Panc1 (cell line): Measurements from ENCODE around the gene PAK3. TPM values are rescaled to one million over a fixed set of nuclear protein-coding genes. Genes with fewer than 3 reads are reported as not detected.

Experiments
- ATAC-seq: fragments of 200-7000 bp; cut with Tn5 transposase; 2 replicates; pipeline ENCODE4 v1.9.1; 2020; ENCODE audit warnings: mild to moderate bottlenecking, moderate library complexity
- BruUV-seq: library from RNA; stranded (reverse); fragments of 400-500 nt; replicated peaks from 2 replicates; lab custom pipeline; 2021; lab: Mats Ljungman, UMichigan
- CTCF ChIA-PET: fragments of 300-600 bp; sonication (Branson Sonifier 250); formaldehyde crosslinking; loops from one replicate; lab custom pipeline; 2022; ENCODE audit warnings: antibody characterized with exemption; lab: Charles Lee
- POLR2A ChIA-PET: fragments of 300-600 bp; sonication (Branson Sonifier 250); formaldehyde crosslinking; loops from one replicate; lab custom pipeline; 2022; ENCODE audit warnings: antibody characterized with exemption; lab: Charles Lee
- DNase-seq: peaks from one replicate; pipeline ENCODE4 v3.0.0-alpha.2; 2010; ENCODE audit warnings: low read depth, low spot score
- H3K27ac ChIP-seq: 2 replicates; pipeline ENCODE4 v1.5.1; 2011; ENCODE audit warnings: mild to moderate bottlenecking, low read length, inconsistent platforms
- H3K27me3 ChIP-seq: fragments of 200-500 bp; sonication (Bioruptor generic); 2 replicates; pipeline ENCODE4 v1.6.0; 2014; ENCODE audit warnings: low read length, inconsistent platforms; ENCODE audit not compliant: control insufficient read depth, insufficient read depth
- H3K36me3 ChIP-seq: fragments of 200-500 bp; sonication (Bioruptor generic); 2 replicates; pipeline ENCODE4 v1.5.1; 2014; ENCODE audit warnings: inconsistent platforms, mild to moderate bottlenecking, low read length, moderate library complexity; ENCODE audit not compliant: control insufficient read depth, insufficient read depth
- H3K4me1 ChIP-seq: 2 replicates; pipeline ENCODE4 v1.5.1; 2011; ENCODE audit warnings: inconsistent platforms, mild to moderate bottlenecking, low read length, moderate library complexity; ENCODE audit not compliant: control insufficient read depth, insufficient read depth
- H3K4me3 ChIP-seq, 2 experiments: 2 replicates each; pipeline ENCODE4 v1.5.1; 2011 to 2012; ENCODE audit warnings: low read depth in 2 of 2, low read length in 2 of 2, mild to moderate bottlenecking in 2 of 2, inconsistent platforms in 1 of 2, moderate library complexity in 1 of 2
- H3K9me3 ChIP-seq: fragments of 200-500 bp; sonication (Bioruptor generic); 2 replicates; pipeline ENCODE4 v1.5.1; 2014; ENCODE audit warnings: low read depth, mild to moderate bottlenecking, inconsistent platforms, low read length, moderate library complexity; ENCODE audit not compliant: control insufficient read depth, insufficient read depth
- POLR2AphosphoS5 ChIP-seq: IDR thresholded peaks from 2 replicates; pipeline ENCODE4 v1.6.1; 2012; ENCODE audit warnings: mild to moderate bottlenecking, low read depth, low read length, moderate library complexity
- SIN3A ChIP-seq: IDR thresholded peaks from 2 replicates; pipeline ENCODE4 v1.6.1; 2012; ENCODE audit warnings: low read depth, mild to moderate bottlenecking, low read length, moderate library complexity, borderline replicate concordance; ENCODE audit not compliant: insufficient read depth
- TCF7L2 ChIP-seq: IDR thresholded peaks from 2 replicates; pipeline ENCODE4 v1.6.1; 2011; ENCODE audit warnings: mild to moderate bottlenecking, low read depth, low read length, inconsistent platforms
- in situ Hi-C: cut with HindIII; loops from 2 replicates; pipeline ENCODE4 v1.10.0; 2016; ENCODE audit warnings: low sequenced_read_pairs, low pct_unique_long_range_greater_than_20kb
- intact Hi-C: fragments of 100-400 bp; cut with micrococcal nuclease; formaldehyde crosslinking; loops from one replicate; pipeline ENCODE4 v1.10.0; 2022; ENCODE audit not compliant: unreplicated experiment
- total RNA-seq: library from RNA; stranded (reverse); gene quantifications from one replicate; pipeline ENCODE4 v1.2.1, GENCODE V29; 2021; ENCODE audit not compliant: unreplicated experiment
- TF ChIP-seq, protein P1 (sequence below): fragments of 450-650 bp; IDR thresholded peaks from 2 replicates; pipeline ENCODE4 v1.5.1; 2017; ENCODE audit warnings: mild to moderate bottlenecking
- TF ChIP-seq, protein P2 (sequence below), 2 experiments: IDR thresholded peaks; 2 replicates each; pipeline ENCODE4 v1.6.1; 2011 to 2012; ENCODE audit warnings: low read depth in 2 of 2, control low read depth in 1 of 2, low read length in 1 of 2, mild to moderate bottlenecking in 1 of 2, moderate library complexity in 1 of 2; ENCODE audit not compliant: insufficient read depth in 1 of 2

Gene PAK3
- total RNA-seq, 1 experiment from 2014 or later: 0.15 TPM

DNA sequence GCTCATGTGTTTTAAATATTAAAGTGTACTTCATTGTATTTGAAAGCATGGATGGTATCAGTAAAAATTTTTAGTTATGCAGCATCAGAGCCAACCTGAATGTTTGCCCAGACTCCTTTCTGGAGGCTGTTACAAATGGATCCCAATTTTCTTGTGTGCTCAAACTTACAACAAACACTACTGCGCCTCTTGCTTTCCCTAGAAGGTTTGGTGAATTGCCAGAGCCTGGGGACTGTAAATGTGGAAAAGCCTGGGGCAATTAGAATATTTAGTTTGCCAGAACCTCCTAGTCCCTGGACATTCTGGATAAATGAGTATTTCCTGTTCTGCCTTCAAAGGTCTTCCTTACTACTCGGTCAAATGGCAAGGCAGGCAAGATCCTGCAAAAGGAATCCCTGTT lies 169.5 kb downstream of the PAK3 start:
- Histone ChIP-seq H3K4me3 (no peak overlapping the region), H3K4me1 (no peaks in the 10 kb centered on the region), H3K36me3 (no peaks in the 10 kb centered on the region), H3K9me3 (no peaks in the 10 kb centered on the region), H3K27me3 (peaks cover 2% of the 10 kb centered on the region; the same call in 1 of the 2 replicates), H3K27ac (no peak overlapping the region)
- intact Hi-C loops: loop anchor here (10.0 kb wide), 1 partner anchor 179 kb away; no protein-coding TSS in a partner anchor
- POLR2A ChIA-PET: no interaction called here
- DNase-seq (no peak), ATAC-seq (no peak)
- no peak for TF ChIP-seq POLR2AphosphoS5
- TF ChIP-seq SIN3A: no peak
- TF ChIP-seq, protein P1, sequence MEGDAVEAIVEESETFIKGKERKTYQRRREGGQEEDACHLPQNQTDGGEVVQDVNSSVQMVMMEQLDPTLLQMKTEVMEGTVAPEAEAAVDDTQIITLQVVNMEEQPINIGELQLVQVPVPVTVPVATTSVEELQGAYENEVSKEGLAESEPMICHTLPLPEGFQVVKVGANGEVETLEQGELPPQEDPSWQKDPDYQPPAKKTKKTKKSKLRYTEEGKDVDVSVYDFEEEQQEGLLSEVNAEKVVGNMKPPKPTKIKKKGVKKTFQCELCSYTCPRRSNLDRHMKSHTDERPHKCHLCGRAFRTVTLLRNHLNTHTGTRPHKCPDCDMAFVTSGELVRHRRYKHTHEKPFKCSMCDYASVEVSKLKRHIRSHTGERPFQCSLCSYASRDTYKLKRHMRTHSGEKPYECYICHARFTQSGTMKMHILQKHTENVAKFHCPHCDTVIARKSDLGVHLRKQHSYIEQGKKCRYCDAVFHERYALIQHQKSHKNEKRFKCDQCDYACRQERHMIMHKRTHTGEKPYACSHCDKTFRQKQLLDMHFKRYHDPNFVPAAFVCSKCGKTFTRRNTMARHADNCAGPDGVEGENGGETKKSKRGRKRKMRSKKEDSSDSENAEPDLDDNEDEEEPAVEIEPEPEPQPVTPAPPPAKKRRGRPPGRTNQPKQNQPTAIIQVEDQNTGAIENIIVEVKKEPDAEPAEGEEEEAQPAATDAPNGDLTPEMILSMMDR: no peak
- TF ChIP-seq, protein P2, sequence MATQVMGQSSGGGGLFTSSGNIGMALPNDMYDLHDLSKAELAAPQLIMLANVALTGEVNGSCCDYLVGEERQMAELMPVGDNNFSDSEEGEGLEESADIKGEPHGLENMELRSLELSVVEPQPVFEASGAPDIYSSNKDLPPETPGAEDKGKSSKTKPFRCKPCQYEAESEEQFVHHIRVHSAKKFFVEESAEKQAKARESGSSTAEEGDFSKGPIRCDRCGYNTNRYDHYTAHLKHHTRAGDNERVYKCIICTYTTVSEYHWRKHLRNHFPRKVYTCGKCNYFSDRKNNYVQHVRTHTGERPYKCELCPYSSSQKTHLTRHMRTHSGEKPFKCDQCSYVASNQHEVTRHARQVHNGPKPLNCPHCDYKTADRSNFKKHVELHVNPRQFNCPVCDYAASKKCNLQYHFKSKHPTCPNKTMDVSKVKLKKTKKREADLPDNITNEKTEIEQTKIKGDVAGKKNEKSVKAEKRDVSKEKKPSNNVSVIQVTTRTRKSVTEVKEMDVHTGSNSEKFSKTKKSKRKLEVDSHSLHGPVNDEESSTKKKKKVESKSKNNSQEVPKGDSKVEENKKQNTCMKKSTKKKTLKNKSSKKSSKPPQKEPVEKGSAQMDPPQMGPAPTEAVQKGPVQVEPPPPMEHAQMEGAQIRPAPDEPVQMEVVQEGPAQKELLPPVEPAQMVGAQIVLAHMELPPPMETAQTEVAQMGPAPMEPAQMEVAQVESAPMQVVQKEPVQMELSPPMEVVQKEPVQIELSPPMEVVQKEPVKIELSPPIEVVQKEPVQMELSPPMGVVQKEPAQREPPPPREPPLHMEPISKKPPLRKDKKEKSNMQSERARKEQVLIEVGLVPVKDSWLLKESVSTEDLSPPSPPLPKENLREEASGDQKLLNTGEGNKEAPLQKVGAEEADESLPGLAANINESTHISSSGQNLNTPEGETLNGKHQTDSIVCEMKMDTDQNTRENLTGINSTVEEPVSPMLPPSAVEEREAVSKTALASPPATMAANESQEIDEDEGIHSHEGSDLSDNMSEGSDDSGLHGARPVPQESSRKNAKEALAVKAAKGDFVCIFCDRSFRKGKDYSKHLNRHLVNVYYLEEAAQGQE (IDR thresholded peaks at IDR 0.05; ENCODE audit: insufficient read depth in 1 of 2, low read depth in 2 of 2, low read length in 1 of 2): no peak
- no peak for TF ChIP-seq TCF7L2
- no TSS peak for BruUV-seq
- CTCF ChIA-PET: no interaction called here
- in situ Hi-C loops: no loop called here

DNA sequence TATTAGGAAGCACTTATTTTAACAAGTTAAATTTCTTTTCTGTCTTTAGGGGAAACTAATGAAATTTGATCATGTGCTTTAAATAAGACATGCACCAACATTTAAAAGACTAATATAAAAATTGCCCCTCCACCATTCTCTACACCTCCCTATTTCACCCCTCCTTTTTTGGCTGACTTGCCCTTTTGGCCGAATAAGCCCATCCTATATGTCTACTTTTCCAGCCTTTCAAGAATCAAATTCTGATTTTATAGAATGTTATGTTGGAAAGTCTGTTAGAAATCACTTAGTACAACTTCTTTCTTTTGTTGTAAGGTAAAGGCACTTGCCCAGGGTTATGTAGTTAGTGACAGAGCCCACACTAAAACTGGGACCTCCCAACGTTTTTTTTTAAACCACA lies 172.5 kb downstream of the PAK3 start:
- CTCF ChIA-PET: no interaction called here
- Histone ChIP-seq H3K4me3 (no peak overlapping the region), H3K9me3 (no peaks in the 10 kb centered on the region), H3K4me1 (no peaks in the 10 kb centered on the region), H3K27ac (no peak overlapping the region), H3K36me3 (no peaks in the 10 kb centered on the region), H3K27me3 (0 out of 2 replicates have a peak, but pooled peaks cover 2% of the 10 kb centered on the region)
- BruUV-seq: no TSS peak
- TF ChIP-seq TCF7L2 (no peak), SIN3A (no peak), POLR2AphosphoS5 (no peak)
- TF ChIP-seq, protein P2 (IDR thresholded peaks at IDR 0.05; ENCODE audit: insufficient read depth in 1 of 2, low read depth in 2 of 2, low read length in 1 of 2): no peak
- TF ChIP-seq, protein P1: no peak
- no peak for ATAC-seq
- no peak for DNase-seq
- intact Hi-C loops (loop anchor here (10.0 kb wide), 1 partner anchor 176 kb away; no protein-coding TSS in a partner anchor), in situ Hi-C loops (no loop called here)
- POLR2A ChIA-PET: no interaction called here
